Neural cell (in vitro differentiated cells): ENCODE data around the gene OR10V1.

Experiments used
- EP300 ChIP-seq: fragments of 450-650 bp; conservative IDR thresholded peaks from 2 replicates; pipeline ENCODE4 v1.6.1; 2014; ENCODE audit warnings: antibody characterized with exemption, mild to moderate bottlenecking, moderate library complexity; ENCODE audit not compliant: poor library complexity, severe bottlenecking
- EZH2 ChIP-seq: fragments of 200-600, 300-800 bp; shearing (Covaris generic), sonication (generic); IDR thresholded peaks from 2 replicates; pipeline ENCODE4 v1.6.1; 2014; ENCODE audit warnings: antibody characterized with exemption, low read length, borderline replicate concordance, mild to moderate bottlenecking; ENCODE audit not compliant: insufficient read depth, poor library complexity, severe bottlenecking
- MXI1 ChIP-seq: fragments of 450-650 bp; conservative IDR thresholded peaks from 2 replicates; pipeline ENCODE4 v1.6.1; 2014; ENCODE audit warnings: antibody characterized with exemption, mild to moderate bottlenecking; ENCODE audit not compliant: poor library complexity, severe bottlenecking
- POLR2AphosphoS5 ChIP-seq: IDR thresholded peaks from 2 replicates; pipeline ENCODE4 v1.6.1; 2012
- TAF1 ChIP-seq: IDR thresholded peaks from 2 replicates; pipeline ENCODE4 v1.6.1; 2012; ENCODE audit warnings: low read depth
- TF ChIP-seq, protein P1 (sequence below): IDR thresholded peaks from 2 replicates; pipeline ENCODE4 v1.6.1; 2012; ENCODE audit warnings: borderline replicate concordance
- TF ChIP-seq, protein P2 (sequence below): fragments of 450-650 bp; IDR thresholded peaks from 2 replicates; pipeline ENCODE4 v1.5.1; 2014; ENCODE audit warnings: antibody characterized with exemption, mild to moderate bottlenecking, moderate library complexity; ENCODE audit not compliant: poor library complexity, severe bottlenecking

GRCh38 chr11:59669611-59670009 is 44.0 kb downstream of the OR10V1 start:
- TF ChIP-seq, protein P1, sequence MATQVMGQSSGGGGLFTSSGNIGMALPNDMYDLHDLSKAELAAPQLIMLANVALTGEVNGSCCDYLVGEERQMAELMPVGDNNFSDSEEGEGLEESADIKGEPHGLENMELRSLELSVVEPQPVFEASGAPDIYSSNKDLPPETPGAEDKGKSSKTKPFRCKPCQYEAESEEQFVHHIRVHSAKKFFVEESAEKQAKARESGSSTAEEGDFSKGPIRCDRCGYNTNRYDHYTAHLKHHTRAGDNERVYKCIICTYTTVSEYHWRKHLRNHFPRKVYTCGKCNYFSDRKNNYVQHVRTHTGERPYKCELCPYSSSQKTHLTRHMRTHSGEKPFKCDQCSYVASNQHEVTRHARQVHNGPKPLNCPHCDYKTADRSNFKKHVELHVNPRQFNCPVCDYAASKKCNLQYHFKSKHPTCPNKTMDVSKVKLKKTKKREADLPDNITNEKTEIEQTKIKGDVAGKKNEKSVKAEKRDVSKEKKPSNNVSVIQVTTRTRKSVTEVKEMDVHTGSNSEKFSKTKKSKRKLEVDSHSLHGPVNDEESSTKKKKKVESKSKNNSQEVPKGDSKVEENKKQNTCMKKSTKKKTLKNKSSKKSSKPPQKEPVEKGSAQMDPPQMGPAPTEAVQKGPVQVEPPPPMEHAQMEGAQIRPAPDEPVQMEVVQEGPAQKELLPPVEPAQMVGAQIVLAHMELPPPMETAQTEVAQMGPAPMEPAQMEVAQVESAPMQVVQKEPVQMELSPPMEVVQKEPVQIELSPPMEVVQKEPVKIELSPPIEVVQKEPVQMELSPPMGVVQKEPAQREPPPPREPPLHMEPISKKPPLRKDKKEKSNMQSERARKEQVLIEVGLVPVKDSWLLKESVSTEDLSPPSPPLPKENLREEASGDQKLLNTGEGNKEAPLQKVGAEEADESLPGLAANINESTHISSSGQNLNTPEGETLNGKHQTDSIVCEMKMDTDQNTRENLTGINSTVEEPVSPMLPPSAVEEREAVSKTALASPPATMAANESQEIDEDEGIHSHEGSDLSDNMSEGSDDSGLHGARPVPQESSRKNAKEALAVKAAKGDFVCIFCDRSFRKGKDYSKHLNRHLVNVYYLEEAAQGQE = no peak
- TF ChIP-seq POLR2AphosphoS5 = no peak
- TF ChIP-seq, protein P2, sequence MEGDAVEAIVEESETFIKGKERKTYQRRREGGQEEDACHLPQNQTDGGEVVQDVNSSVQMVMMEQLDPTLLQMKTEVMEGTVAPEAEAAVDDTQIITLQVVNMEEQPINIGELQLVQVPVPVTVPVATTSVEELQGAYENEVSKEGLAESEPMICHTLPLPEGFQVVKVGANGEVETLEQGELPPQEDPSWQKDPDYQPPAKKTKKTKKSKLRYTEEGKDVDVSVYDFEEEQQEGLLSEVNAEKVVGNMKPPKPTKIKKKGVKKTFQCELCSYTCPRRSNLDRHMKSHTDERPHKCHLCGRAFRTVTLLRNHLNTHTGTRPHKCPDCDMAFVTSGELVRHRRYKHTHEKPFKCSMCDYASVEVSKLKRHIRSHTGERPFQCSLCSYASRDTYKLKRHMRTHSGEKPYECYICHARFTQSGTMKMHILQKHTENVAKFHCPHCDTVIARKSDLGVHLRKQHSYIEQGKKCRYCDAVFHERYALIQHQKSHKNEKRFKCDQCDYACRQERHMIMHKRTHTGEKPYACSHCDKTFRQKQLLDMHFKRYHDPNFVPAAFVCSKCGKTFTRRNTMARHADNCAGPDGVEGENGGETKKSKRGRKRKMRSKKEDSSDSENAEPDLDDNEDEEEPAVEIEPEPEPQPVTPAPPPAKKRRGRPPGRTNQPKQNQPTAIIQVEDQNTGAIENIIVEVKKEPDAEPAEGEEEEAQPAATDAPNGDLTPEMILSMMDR = peak; percentile 9
- no peak for TF ChIP-seq TAF1
- TF ChIP-seq MXI1 = no peak
- TF ChIP-seq EZH2 = no peak
- TF ChIP-seq EP300 = no peak
